AG09319 (cell line): ENCODE results near the gene NDUFV3.

Experiments used
- DNase-seq: peaks from one replicate; pipeline ENCODE4 v3.0.0-alpha.2; 2010; ENCODE audit warnings: low read depth; ENCODE audit errors: extremely low read depth
- TF ChIP-seq, protein P1 (sequence below): IDR thresholded peaks from 2 replicates; pipeline ENCODE4 v1.5.1; 2011; ENCODE audit warnings: low read depth, mild to moderate bottlenecking, inconsistent platforms, low read length, moderate library complexity

Gene NDUFV3

GRCh38 chr21:42878993-42879787 lies 13.9 kb upstream of the NDUFV3 start, which contains the start of gene WDR4:
Gene WDR4, minus strand, starts transcription at chr21:42879539. Its CDS starts 44 bp downstream, at chr21:42879495.
- peak; percentile 90 for DNase-seq
- TF ChIP-seq, protein P1, sequence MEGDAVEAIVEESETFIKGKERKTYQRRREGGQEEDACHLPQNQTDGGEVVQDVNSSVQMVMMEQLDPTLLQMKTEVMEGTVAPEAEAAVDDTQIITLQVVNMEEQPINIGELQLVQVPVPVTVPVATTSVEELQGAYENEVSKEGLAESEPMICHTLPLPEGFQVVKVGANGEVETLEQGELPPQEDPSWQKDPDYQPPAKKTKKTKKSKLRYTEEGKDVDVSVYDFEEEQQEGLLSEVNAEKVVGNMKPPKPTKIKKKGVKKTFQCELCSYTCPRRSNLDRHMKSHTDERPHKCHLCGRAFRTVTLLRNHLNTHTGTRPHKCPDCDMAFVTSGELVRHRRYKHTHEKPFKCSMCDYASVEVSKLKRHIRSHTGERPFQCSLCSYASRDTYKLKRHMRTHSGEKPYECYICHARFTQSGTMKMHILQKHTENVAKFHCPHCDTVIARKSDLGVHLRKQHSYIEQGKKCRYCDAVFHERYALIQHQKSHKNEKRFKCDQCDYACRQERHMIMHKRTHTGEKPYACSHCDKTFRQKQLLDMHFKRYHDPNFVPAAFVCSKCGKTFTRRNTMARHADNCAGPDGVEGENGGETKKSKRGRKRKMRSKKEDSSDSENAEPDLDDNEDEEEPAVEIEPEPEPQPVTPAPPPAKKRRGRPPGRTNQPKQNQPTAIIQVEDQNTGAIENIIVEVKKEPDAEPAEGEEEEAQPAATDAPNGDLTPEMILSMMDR = no peak

- TF ChIP-seq, protein P1 = no peak
- no peak for DNase-seq
Observed at GRCh38 chr21:42880352-42880751, 12.8 kb upstream of the NDUFV3 start.

DNA sequence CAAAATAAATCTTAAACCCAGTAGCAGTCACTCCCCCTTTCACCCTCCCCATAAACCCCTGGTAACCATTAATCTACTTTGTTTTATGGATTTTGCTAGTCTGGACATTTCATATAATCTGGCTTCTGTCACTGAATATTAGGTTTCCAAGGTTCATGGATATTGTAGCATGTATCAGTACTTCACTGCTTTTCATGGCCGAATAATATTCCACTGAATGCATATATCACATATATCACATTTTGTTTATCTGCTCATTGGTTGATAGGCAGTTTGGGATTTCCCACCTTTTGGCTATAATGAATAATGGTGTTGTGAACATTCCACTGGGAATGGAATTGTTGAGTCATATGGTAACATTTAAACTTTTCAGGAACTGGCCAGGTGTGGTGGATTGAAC lies 9.2 kb upstream of the NDUFV3 start:
- no peak for DNase-seq
- TF ChIP-seq, protein P1 = no peak

- DNase-seq = no peak
- TF ChIP-seq, protein P1 = no peak
Observed at GRCh38 chr21:42887326-42887725, 5.8 kb upstream of the NDUFV3 start.

GRCh38 chr21:42892582-42892930 lies 553 bp upstream of the NDUFV3 start:
- DNase-seq = no peak
- TF ChIP-seq, protein P1 = no peak

DNA sequence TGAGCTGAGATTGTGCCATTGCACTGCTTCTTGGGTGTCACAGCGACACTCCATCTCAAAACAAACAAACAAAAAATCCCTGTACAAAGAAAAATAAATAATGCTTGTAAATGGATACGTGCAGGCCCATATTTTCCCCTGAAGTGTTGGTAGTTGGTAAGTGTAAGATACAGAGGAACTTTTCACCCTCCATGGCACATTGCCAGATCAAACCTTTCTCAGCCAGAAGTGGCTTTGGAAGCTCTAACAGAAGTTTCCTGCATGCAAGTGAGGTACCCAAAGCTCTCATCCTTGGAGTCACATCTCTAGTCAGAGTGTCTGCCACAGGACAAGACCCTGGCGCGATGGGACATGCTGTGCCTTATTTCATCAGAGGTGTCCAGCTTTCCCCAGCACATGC lies 7.3 kb downstream of the NDUFV3 start:
- DNase-seq = no peak
- TF ChIP-seq, protein P1 = no peak

DNA sequence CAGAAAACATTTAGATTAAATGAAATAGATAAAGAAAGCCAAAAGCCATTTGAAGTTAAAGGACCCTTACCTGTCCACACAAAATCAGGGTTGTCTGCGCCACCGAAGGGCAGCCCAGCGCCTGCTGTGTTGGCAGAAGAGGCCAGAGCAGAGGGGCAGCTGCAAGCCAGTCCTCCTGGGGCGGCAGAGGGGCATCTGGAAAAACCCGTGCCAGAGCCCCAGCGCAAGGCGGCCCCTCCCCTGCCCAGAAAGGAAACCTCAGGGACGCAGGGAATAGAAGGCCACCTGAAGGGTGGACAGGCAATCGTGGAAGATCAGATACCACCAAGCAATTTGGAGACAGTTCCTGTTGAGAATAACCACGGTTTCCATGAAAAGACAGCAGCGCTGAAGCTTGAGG lies 10.7 kb downstream of the NDUFV3 start:
- TF ChIP-seq, protein P1 = no peak
- DNase-seq = no peak
